ENCODE measurements around the gene CELF3.

CELF3 gene

DNA sequence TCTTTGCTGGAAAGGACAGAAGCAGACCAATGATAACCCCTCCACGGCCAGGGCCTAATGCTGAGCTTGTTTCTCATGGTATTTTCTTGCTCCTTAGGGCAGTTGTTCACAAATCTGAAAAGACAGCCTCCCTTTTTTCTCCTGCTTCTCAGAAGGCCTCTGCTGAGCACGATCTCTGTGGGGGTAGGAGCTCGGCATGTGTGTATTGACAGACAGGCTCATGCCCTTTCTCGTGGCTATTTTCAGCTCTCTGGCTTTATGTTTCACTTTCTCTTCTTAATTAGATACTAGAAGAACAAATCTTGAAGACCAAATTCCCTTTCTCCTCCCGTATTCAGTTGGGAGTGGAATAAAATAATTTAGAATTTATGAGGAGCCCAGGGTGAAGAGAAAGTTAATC is 4.0 kb upstream of the CELF3 start:
- no peak for DNase-seq

DNA sequence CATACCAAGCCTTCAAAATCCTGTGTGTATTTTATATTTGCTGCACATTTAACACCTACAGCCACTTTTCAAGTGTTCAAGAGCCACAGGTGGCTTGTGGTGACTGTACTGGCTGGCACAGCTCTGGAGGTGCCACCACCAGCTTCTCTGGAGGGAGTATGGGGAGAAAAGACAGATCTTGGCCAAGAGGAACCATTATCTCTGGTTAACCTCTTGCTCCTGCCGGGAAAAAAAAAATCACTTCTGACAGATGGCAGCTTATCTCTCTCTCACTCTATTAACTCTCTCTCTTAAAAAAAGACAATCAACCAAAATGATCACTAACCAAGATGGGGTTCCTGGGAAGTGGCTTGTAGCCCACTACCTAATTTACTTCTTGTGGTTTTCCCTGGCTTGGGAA is 3.5 kb upstream of the CELF3 start:
- no peak for DNase-seq

DNA sequence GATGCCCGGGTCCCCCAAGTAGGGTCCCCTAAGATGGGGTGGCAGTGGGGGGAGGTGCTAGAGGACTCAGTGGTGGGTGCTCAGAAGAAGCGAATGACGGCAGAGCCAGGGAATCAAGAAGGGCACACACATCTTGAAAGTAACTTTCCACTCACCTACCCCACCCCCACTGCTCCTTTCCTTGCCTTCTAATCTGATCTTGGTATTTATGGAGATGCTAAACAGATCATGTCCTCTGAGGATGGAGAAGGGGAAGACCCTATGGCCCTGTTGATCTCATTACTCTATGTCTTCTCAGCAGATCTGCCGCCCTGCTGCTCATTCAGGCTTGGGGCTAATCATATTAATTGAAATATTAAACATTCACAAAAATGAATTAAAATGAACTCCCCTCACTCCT is 2.1 kb upstream of the CELF3 start:
- DNase-seq: no peak

DNA sequence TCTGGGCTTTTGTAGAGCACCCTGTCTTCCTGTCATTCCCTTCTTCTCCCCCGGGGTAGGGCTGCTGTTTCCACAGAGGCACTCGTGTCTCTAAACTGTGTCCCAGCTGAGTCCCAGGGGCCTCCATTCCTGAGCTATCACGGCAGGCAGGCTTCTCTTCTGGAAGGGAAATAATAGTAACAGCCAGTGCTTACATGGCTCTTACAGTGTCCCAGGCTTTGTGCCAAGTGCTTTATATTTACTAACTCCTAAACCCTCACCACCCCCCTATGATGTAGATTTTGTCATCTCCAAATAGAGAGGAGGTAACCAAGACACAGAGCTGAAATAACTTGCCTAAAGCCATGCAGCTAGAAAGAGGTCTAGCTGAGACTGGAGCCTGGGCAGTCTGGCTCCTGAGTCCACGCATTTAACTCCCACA is 1.4 kb upstream of the CELF3 start:
- DNase-seq: no peak

DNA sequence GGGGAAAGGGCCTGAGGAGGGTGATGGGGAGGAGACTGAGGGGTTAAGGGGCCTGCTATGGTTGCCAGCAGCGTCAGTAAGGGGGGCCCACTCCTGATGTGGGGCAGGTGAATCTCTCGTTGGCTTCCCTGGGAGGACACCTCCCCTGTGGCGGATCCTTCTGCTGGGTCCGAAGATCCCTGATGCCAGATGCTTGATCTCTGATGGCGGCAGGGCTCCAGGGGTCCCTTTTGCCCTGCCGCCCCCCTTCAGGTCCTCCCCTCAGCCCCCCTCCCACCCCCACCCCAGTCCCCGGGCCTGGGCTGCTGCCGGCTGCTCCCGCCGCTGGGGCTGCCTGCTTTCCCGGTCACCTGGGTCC is 219 bp downstream of the CELF3 start:
- DNase-seq: no peak

DNA sequence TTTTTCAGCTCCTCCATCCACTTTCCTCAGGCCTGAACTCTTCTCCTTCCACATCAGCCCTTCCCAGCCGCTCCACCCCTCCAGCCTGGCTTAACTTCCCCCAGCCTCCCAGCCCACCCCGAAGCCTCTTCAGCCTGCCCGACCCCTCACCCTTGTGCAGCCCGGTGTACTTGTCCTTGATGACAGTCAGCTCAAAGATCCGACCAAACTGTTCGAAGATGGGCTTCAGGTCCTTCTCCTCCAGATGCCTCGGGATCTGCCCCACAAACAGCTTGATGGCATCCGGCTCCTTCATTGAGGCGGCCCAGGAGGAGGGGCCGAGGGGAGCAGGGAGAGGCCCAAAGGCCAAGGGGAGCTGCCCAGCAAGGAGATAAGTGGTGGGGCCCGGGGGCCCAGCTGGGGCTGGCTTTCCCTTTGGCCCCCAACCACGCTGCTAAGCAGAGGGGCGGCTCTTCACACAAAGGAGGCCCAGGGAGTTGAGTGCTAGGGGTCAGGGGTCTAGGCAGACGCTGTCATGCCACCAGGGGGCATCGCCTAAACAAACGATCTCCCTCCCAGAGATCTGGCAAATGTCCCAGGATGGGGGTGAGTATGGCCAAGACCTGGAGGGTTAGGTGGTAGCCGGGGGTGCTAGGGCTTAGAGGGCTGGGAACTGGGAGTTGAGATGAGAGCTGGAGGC is 738 bp downstream of the CELF3 start:
- DNase-seq: no peak

DNA sequence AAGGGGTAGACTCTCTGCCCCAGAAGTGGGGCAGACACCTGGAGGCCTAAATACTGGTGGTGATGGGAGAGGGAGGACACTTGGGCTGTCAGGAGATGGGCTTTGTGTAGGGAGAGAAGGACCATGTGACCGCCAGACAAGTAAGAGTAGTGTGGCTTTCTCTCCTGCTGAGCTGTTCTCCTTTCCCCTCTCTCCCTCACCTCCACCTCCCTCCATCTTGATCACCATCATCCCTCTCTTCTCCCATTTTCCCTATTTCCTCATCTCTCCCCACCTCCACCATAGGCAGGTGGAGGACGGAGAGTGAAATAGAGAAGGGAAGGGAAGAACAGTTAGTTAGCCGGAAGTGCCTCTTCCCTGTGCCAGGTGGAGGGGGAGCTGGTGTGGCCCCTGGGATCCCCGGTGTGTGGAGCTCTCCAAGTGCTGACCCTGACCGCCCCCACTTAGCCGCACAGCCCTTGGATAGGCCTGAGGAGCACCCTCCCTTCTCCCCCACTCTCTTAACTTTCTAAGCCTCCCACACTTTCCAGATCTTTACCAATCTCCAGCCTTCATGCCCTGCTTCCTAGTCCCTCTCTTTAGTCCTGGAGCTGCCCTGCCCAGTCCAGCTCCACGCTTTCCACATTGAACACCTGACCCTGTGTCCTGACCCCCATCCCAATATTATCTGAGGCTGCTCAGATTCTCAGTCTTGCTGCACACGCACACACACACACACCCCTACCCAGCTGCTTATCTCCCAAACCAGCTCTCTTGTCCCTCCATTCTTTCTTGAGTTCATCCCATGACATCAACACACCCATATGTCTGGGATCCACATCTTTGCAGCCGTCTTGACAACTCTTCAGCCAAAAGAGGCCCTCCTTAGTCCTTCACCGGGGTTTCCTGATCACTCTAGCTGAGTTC is 1.5 kb downstream of the CELF3 start:
- DNase-seq: no peak

DNA sequence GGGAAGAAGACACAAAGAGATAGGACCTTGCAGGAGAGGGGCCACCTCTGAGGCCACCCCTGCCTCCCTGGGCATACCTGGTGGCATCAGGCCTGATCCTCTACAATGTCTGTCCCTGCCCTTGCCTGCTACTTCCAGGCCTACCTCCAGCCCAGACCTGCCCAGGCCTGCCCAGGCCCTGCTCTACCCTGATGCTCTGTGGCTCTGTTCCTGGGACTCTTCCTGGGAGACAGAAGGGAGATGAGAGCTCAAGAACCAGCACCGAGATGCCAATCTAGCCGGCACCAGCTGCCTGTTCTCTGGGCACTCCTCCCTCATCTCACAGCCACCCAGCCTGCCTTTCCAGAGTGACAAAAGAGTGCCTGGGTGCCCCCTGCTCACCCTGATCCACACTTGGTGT is 2.7 kb downstream of the CELF3 start:
- no peak for DNase-seq

DNA sequence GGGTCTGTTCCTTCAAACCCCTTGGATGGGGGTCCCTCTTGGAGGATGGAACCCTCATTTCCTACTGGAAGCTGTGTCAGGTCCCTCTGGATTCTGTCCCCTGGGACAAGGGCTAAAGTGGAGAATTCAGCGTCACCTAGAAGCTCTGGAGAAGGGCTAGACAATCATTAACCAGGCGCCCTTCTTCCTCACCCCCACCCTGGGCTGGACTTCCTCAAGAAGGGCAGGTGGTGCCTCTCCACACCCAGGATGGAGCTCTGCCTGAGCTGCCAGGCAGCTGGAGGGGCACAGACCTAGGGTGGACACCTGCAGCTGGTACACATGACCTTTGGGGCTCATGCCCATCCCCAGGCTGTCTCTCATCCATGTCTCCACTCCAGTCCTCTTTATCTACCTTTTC is 3.6 kb downstream of the CELF3 start:
- no peak for DNase-seq

DNA sequence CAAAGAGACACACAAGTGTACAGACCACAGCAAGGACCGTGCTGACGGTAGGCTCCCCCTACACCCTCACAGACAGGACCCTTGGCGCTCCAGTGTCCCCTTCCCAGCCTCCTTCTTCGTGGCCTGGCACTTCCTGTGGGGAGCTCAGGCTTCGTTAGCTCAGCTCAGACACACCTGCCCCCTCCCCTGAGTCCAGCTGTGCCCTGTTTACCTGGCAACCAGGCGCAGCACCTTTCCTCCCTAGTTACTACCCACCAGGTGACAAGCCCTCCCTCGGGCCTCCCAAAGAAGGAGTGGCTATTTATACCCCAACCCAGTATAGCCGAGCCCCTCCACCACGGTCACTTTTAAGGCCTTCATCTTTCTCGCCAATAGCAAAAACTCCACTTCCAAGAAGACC is 4.7 kb downstream of the CELF3 start:
- no peak for DNase-seq

DNA sequence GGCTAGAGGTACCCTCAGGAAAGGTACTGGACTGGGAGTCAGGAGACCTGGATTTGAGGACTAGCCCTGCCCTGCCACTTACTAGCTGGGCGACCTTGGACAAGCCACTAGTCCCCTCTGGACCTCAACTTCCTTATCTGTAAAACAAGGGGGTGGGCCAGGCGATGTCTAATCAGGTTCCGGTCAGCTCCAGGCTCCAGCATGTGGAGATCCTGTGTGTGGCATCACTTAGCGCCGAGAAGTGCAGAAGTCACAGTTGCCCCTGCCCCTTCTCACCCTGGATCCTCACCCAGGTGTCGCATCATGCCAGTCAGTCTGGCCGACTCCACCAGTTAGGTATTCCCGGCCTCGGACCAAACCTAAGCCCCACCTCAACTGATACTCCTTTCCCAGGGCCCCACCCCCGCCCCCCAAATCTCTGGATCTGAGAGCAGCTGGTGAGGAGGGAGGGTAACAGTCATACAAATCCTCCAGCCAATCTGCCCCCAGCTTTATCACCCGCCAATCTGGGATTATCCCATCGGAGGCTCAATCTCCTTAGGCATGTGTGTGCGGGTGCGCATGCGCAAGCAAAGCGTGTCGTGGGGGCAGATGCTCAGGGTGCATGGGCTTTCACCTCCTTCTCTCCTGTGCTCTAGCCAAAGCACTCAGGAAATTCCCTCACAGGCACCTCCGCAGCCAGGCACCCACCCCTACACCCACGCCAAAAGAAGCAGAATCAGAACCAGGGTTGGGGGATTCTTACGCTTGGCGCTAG is 5.4 kb downstream of the CELF3 start:
- DNase-seq: no peak

DNA sequence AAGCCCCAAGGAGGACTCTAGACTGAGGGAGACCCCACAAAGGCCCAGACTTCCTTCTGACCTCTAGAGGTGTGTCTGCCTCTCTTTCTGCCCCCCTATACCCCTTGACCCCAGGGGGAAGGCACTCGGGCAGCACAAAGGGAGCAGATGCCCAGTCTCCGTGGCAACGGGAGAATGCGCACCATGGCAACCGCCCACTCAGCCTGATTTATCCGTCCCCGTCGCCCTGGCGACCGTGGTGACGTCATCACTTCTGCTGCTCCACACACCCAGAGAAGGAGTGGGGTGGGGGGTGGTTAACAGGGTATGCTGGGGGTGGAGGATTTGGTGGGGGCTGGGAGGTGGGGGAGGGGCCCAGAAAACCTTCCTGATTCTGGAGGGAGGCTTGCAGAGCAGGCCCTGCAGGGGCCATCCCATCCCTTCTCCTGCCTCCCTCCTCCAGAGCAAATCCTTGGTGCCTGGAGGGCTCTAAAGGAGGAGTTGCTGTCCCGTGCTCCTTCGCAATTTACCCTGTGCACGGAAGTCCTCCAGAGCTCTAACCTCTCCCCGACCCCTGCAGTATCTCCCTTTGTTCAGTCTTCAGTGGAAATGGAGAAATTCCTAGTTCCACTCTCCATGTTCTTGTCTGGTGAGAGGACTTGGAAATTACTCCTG is 6.3 kb downstream of the CELF3 start:
- DNase-seq: peak; percentile 38 to 61

DNA sequence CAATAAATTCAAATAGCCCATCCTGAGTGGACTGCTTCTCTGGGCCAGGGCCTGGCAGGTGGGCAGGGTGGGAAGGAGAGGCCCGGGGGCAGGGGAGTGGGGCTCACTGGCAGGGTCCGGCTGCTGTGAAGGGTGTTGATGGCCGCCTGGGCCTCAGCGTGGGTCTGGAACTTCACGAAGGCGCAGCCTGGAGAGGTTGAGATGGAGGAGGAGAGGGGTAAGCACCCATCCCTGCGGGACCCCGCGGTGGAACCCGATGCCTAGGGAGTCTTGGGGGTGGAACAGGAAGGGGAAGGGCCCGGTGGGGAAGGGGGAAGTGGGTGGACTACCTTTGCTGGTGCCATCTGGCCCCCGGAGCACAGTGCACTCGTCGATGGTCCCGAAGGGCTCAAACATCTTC is 7.7 kb downstream of the CELF3 start:
- DNase-seq: no peak

DNA sequence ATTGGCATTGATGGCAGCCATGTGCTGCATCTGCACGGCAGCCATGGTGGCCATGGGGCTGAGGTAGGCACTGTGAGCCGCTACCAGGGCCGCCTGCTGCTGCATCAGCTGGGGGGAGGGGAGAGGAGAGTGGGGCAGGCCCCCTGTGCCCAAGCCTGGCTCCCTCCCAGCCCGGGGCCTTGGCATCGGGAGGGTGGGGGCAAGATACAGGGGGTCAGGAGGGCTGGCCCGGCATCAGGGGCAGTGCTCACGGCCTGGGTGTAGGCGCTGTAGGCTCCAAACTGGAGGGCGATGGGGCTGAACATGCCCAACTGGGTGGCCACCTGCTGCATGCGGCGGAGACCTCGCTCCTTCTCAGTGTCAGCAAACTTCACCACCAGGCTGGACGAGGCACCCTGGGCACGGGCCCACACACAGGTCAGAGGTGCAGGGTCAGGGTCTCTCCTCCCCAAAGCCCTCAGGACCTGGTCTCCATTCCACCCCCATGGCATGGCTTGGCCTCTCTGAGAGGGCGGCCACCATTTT is 9.0 kb downstream of the CELF3 start:
- DNase-seq: no peak

DNA sequence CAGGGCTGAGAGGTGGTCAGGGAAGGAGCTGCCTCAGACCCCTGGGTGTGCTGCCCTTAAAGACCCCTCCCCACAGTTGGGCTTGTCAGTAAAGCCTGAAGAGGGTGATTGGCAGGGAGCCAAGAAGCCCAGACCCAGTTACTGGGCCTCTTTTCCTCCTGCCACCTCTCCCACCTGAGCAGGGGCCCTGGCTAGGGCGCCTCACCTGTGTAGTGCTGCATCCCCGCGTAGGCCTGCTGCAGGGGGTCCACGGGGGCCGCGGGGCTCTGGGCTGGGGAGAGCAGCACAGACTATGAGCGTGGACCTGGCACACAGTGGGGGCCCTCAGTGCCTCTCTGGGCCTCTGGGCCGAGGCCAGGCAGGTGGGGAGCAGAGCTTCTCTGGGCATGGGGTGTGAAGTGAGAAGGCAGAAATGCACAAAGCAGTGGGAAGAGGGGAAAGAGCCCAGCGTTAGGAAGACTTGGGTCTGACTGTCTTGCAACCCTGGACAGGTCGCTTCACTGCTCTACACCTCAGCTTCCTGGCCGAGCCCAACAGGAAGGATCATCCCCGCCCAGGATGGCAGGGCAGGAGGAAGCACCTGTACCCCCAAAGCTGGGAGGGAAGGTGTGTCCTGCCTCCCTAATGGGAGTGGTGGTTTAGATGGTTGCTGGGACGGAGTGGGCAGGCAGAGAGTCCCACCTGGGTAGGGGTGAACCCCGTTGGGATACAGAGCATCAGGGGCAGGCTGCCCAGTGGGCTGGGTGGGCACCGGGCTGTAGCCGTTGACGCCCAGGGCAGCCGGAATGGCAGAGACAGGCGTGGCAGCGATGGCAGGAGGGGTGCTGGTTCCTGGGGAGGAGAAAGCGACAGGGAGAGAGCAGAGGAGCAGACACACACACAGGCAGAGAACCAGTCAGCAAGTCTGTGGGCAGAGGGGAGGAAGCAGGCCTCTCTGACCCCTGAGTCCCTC is 9.9 kb downstream of the CELF3 start:
- DNase-seq: no peak

DNA sequence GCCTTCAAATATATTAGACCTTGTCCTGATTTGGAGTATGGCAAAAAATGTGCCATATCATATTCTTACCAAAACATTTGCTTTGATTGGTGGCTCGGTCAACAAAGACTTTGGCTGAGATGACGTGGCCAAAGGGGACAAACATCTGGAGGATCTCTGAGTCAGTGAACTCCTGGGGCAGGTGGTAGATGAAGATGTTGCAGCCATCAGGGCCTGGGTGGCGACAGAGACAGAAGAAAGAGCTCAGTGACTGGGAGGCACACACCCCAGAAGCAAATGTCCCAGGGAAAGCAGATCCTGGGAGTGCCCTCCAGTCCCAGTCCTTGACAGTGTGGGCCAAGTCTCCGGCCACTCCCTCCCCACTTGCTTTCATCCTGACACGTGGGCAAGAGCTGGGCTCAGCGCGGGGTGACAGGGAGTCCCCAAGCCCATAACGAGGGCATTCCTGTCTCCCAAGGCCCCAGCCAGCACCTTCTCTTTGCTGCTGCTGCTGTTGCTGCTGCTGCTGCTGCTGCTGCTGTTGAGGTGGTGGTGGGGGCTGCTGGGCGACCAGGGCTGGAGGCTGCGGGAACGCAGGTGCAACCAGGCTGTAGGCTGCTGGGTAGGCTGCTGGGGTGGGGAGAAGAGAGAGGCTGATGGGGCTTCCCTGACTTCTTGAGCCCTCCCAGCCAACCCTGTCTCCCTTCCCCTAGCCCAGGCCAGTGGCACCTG is 10.7 kb downstream of the CELF3 start:
- no peak for DNase-seq

DNA sequence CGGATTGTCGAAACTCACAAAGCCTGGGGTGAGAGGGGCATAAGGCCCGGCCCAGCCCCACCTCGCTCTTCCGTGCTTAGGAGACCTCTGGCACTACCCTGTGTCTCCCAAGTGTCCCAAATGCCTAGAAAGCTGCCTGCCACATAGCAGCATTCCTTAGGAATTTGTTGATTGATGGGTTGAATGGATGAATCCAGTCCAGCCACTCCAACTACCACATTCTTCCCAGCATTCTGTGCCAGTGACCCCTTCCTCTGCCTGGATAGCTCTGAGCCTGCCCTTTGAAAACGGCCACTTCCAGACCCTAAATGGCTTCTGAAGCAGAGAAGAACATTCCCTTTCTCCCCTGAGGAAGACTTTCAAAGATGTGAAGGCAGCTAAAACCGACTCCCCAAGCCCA is 11.5 kb downstream of the CELF3 start:
- no peak for DNase-seq

DNA sequence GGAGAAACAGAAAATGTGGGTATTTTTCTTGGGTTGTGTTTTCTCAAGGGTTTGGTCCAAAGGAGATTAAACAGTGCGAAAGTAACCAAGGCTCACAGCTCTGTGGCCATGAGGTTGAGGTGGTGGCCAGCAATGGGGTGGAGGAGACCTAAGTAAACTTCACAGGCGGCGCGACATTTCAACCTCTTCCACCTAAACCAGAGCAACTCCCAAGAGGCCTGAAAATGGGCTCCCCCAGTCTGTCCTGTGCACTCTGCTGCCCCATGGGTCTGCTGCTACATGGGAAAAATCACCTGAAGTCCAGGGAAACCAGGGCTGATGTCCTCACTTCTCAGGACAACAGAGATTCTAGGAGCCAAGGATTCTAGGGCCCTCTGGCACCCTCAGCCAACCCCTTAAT is 12.4 kb downstream of the CELF3 start:
- no peak for DNase-seq

DNA sequence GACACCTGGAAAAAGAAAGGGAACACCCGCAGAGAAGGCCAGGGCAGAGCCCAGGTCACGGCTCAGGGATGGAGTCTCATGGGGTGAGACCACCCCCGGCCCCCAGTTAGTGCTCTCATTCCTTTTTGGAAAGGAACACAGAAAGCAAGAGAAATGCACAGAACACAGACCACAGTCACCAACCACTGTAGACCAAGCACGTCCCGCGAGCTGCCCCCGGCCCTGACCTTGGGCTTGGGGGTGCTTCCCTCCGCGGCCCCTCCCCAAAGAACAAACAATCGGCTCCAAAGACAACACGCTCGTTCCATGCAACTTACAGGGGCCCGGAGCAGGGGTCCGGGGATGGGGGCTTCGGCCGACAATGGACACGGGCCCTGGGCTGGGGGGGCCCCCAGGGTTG is 12.8 kb downstream of the CELF3 start:
- DNase-seq: no peak

DNA sequence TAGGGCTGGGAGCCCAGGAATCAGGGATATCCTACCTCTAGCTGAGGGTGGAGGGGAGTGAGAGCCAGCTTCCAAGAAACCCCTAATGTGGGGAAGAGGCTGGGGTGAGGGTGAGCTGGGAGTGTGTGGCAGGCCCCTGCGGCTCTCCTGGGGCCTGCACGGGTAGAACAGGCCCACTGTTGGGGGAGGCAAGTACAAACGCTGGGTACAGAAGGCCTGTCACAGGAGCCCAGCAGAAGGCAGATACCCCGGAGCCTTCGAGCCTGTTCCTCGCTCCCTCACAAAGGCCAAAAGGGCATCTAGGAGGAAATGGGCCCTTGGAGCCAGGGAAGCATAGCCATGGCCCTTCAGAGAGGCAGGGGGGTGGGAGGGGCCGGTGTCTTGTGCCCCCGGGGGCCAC is 13.7 kb downstream of the CELF3 start:
- DNase-seq: no peak

DNA sequence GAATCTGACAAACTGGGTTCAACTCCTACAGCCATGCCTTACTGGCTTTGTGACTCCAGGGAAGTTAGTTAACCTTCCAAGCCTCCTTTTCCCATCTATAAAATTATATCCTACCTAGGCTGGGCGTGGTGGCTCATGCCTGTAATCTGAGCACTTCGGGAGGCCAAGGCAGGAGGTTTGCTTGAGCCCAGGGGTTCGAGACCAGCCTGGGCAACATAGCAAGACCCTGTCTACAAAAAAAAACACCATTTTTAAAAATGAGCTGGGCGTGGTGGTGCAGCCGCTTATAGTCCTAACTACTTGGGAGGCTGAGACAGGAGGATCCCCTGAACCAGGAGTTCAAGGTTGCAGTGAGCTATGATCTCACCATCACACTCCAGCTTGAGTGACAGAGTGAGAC is 15.1 kb downstream of the CELF3 start:
- DNase-seq: no peak

Measured in activated CD4-positive, alpha-beta T cell treated with anti-CD3 and anti-CD28 coated beads, Interleukin-2, amount 50 U/mL, for 48 hours (primary cell).